SKM-1 treated with dmso at 0.1 percent for 144 hours (cell line): Measurements from ENCODE around the gene WDR81.
A peak's percentile ranks its signal among the peaks of the same experiment; 100 is the strongest.
"Not testable (repeated sequence)": the region's sequence is repeated elsewhere in the genome, so short reads cannot be mapped to it uniquely, and the experiment has no call there.

ENCODE experiments used
- DNase-seq: peaks from one replicate; lab custom pipeline; 2025; ENCODE audit not compliant: unreplicated experiment; lab: John Stamatoyannopoulos, UW

WDR81 gene

DNA sequence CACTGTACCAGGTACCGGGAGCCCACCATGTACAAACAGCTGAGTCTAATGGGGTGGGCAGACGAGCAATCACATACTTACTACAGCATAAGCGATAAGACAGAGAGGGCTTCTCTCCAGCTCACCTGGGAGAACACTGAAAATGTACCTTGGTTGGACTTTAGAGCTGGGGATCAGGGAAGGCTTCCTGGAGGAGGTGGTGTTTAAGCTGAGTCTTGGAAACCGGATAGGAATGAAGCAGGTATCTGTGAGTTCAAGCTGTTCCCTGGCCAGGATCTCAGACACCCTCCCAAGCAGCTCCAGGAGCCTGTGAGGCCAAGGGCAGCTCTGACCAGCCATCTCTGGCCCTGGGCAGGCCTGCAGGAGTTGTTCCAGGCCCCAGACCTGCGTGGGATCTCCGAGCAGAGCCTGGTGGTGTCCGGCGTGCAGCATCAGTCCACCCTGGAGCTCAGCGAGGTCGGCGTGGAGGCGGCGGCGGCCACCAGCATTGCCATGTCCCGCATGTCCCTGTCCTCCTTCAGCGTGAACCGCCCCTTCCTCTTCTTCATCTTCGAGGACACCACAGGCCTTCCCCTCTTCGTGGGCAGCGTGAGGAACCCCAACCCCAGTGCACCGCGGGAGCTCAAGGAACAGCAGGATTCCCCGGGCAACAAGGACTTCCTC, 29.4 kb downstream of the WDR81 start:
- no peak for DNase-seq

DNA sequence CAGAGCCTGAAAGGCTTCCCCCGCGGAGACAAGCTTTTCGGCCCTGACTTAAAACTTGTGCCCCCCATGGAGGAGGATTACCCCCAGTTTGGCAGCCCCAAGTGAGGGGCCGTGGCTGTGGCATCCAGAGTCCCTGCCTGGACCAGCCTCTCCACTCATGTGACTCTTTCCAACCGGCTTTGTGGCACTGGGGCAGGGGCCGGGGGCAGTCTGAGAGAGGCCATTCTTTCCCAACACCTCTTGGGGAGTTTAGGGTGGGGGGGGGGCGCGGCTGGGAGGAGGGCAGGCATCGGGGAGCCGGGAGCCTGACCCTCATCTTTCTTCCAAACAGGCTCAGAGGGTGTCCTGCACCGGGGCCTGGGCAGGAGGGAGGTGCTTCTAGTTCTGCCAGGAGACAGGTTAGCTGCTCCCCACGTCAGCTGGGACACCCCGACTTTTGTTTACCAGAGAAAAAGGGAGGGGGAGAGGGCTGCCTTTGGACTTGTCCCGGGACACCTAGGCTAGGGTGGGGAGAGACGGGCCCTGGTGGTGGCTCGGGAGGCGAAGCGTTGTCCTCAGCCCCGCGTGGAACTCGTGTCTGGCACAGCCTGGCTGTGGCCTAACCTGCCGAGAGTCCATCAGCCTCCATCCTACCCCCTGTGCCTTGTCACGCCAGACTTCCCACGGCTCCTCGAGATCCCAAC, 30.1 kb downstream of the WDR81 start:
- no peak for DNase-seq

DNA sequence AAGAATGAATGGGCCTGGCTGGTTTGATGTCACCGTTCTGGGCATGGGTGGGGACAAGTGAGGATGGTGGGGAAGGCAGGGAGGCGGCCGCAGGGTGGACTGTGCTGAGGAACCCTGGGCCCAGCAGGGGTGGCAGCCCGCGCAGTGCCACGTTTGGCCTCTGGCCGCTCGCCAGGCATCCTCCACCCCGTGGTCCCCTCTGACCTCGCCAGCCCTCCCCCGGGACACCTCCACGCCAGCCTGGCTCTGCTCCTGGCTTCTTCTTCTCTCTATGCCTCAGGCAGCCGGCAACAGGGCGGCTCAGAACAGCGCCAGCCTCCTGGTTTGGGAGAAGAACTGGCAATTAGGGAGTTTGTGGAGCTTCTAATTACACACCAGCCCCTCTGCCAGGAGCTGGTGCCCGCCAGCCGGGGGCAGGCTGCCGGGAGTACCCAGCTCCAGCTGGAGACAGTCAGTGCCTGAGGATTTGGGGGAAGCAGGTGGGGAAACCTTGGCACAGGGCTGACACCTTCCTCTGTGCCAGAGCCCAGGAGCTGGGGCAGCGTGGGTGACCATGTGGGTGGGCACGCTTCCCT, 30.8 kb downstream of the WDR81 start:
- DNase-seq, result no peak

DNA sequence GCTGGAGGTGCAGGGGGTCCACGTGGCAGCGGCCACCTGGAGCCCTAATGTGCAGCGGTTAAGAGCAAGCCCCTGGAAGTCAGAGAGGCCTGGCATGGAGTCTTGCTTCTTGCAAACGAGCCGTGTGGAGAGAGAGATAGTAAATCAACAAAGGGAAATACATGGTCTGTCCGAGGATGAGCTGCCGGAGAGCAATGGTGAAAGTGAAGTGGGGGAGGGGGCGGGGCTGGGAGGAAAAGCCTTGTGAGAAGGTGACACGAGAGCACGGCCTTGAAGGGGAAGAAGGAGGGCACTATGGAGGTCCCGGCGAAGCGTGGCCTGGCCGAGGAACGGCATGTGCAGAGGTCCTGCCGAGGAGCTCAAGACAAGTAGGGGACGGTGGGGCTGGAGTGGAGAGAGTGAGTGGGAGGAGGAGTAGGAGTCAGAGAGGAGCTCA, 31.3 kb downstream of the WDR81 start:
- no peak for DNase-seq

DNA sequence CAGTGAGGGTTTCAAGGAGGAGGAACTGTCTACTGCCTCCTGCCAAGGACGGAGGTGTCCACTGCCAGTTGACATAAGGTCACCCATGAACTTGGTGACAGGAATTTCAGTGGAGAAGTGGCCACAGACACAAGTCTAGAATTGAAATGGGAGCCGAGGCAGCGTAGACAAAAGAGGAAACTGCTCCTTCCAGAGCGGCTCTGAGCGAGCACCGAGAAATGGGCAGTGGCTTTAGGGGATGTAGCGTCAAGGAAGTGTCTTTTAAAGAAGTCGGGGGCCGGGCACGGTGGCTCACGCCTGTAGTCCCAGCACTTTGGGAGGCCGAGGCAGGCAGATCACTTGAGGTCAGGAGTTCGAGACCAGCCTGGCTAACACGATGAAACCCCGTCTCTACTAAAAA, 34.3 kb downstream of the WDR81 start:
- DNase-seq, result peak; percentile 47

DNA sequence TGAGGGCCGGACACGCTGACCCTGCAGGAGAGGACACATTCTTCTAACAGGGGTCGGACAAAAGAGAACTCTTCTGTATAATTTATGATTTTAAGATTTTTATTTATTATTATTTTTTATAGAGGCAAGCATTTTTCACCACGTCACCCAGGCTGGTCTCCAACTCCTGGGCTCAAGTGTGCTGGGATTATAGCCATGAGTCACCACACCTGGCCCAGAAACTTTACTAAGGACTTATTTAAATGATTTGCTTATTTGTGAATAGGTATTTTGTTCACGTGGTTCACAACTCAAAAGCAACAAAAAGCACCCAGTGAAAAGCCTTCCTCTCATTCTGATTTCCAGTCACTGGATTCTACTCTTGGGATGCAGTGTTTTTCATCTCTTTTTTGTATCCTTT, 35.0 kb downstream of the WDR81 start:
- no peak for DNase-seq

DNA sequence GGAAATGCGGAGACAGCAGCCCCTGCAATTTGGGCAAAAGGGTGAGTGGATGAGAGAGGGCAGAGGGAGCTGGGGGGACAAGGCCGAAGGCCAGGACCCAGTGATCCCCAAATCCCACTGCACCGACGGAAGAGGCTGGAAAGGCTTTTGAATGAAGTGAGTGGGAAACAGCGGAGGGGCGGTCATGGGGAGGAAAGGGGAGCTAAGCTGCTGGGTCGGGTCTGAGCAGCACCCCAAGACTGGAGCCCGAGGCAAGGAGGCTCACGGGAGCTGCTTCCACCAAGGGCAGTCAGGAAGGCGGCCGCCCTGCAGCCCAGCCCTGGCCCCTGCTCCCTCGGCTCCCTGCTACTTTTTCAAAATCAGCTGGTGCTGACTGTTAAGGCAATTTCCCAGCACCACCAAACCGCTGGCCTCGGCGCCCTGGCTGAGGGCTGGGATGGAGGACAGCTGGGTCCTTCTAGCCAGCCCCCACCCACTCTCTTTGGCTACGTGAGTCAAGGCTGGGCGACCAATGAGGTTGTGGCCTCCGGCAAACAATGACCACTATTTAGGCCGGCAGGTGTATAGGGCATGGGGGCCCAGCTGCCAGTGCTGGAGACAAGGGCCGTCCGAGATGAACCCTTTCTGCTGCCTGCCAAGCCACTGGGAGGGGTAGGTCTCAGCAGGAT, 37.9 kb downstream of the WDR81 start:
- no peak for DNase-seq

DNA sequence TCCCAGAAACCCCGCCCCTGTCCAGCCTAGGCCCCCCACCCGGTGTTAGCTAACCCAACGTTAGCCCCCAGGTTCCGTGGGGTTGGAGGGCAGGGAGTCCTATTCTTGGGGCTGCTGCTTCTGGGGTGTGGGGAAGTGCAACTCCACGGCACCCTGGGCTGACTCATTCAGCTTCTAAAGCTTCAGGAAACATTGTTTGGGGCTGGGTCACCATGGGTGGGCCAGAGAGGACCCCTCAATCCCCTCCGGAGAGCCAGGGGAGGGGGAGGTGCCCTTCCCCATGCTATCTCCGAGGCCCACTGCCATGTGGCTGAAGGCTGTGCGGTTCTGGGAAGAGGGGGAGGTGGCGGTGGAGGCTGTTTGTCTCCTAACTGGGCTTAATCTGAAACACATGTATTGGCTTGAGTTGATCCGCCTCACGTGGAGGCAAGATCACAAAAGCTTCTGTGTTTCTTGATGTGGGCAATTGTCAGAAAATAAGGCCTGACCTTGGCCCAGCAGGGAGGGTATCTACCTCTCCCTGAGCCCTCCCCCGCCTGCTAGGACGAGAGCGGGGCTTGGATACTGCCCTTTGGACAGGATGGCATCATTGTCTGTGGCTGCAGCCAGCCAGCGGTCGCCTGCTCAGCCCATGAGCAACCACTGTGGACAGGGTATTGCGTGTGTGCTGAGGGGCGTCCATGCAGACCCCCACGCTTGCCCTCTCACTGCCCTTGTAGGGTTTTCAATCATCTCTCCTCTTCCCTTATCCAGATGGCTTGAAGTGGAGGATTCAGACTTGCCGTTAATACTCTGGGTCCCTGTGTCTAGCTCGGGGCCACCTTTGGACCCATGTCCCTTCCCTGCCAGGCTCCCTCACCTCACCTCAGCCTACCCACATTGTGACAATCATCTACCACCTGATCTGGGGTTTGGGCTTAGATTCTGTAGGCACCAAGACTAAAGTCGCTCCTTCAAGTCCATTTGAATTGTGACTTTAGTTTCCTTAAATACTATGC, 38.7 kb downstream of the WDR81 start:
- DNase-seq, result no peak

DNA sequence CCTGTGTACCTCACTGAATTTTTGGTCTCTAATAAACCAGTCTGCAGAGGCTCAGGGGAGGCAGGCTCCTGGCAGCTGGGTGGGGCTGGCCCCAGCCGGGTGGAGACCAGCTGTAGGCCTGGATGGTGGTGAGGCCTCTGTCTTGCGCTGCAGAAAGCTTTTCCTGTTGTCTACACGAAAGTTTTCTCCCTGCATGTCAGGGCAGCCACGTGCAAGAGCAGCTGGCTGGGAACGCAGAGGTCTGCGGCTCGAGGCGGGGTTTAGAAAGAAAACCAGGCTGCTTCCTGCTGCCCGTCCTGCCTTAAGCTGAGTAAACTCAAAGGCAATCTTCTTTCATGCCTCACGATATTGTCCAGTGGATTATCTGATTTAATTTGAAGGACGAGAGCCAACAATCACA, 39.8 kb downstream of the WDR81 start:
- no peak for DNase-seq

DNA sequence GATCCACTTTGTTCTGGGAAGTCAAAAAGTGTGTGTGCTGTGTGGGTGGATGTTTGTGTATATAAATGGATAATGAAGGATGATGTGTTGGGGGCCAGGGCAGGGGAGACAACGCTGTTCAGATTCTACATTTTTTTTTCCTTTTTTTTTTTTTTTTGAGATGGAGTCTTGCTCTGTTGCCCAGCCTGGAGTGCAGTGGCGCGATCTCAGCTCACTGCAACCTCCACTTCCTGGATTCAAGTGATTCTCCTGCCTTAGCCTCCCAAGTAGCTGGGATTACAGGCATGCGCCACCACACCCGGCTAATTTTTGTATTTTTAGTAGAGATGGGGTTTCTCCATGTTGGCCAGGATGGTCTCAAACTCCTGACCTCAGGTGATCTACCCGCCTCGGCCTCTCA, 40.2 kb downstream of the WDR81 start:
- DNase-seq, result not testable (repeated sequence)

DNA sequence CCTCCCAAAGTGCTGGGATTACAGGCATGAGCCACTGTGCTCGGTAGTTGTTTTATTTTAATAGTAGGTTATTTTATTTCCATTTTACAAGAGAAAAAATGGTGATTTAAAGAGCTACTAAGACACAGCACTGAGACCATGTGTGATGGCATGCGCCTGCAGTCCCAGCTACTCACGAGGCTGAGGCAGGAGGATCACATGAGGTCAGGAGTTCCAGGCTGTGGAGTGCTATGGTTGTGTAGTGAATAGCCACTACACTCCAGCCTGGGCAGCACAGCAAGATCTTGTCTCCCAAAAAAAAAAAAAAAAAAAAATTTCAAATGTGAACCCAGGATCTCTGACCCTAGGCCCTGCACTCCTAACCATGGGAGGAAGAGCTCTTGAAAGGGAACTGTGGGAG, 41.1 kb downstream of the WDR81 start:
- no peak for DNase-seq

DNA sequence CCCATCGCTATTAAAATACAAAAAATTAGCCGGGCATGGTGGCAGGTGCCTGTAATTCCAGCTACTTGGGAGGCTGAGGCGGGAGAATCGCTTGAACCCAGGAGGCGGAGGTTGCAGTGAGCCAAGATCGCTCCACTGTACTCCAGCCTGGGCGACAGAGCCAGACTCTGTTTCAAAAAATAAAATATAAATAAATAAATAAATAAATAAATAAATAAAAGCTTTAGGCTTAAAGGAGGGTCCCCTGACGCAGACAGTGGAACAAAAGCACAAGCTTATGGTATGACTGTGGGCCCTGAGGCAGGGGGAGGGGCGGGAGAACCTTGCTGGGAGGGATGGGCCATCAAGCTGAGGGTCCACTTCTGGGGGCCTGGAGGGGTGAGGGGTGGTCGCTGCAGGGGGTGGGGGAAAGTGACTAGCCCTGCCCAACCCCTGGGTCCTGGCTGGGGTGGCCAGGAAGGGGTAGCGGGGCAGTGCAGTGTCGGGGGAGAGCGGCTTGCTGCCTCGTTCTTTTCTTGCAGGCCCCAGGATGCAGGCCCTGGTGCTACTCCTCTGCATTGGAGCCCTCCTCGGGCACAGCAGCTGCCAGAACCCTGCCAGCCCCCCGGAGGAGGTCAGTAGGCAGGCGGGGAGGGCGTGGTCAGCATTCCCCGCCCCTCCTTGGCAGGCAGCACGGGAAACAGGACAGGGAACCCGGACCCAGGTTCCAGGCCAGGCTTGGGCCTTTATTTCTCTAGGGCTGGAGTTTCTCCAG, 42.1 kb downstream of the WDR81 start:
- DNase-seq, result no peak

DNA sequence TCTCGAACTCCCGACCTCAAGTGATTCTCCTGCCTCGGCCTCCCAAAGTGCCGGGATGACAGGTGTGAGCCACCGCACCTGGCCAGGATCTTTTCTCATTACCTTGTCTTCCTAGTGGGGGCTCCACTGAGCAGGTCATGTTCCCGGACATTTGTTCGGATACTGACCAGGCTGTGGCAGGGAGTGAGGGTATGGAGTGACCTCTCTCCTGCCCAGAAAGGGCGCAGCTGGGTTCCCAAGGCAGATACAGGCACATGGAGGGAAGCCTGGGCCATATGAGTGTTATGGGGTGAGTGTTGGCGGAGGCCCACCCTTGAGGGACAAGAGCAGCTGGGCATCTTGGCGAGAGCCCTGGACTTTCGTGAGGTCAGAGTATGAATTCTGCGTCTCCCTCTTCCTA, 42.9 kb downstream of the WDR81 start:
- no peak for DNase-seq

DNA sequence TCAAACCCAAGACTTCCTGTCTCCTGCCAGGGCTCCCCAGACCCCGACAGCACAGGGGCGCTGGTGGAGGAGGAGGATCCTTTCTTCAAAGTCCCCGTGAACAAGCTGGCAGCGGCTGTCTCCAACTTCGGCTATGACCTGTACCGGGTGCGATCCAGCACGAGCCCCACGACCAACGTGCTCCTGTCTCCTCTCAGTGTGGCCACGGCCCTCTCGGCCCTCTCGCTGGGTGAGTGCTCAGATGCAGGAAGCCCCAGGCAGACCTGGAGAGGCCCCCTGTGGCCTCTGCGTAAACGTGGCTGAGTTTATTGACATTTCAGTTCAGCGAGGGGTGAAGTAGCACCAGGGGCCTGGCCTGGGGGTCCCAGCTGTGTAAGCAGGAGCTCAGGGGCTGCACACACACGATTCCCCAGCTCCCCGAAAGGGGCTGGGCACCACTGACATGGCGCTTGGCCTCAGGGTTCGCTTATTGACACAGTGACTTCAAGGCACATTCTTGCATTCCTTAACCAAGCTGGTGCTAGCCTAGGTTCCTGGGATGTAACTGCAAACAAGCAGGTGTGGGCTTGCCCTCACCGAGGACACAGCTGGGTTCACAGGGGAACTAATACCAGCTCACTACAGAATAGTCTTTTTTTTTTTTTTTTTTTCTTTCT, 45.4 kb downstream of the WDR81 start:
- DNase-seq, result no peak

DNA sequence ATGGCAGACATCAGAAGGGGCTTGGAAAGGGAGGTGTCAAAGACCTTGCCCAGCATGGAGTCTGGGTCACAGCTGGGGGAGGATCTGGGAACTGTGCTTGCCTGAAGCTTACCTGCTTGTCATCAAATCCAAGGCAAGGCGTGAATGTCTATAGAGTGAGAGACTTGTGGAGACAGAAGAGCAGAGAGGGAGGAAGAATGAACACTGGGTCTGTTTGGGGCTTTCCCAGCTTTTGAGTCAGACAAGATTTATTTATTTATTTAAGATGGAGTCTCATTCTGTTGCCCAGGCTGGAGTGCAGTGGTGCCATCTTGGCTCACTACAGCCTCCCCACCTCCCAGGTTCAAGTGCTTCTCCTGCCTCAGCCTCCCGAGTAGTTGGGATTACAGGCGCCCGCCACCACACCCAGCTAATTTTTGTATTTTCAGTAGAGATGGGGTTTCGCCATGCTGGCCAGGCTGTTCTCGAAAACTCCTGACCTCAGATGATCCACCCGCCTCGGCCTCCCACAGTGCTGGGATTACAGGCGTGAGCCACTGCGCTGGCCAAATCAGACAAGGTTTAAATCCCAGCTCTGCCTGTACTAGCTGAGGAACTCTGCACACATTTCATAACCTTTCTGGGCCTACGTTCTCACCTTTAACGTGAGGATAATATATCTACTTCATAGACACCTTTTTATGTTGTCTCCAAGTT, 48.6 kb downstream of the WDR81 start:
- DNase-seq, result not testable (repeated sequence)

DNA sequence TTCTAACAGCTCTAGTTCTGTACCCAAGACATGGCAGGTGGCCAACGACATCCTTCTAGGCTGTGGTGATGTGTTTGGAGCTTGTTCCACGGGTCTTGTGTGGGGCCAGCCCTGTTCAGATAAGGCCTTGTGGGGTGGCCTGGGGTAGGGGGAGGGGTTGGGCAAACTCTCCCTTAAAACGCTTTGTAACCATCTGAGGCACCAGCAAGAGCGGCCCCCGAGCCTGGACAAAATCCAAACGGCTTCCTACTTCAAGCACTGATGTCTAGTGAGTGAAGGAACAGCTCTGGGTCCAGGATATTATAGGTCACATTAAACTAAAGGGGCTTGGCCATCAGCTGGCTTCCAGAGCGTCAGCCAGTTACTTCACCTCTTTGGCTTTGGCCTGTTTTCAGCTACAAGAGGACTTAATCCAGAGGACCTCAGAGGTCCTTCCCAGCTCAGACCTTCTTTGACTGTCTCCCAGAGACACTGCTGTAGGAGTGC, 49.2 kb downstream of the WDR81 start:
- no peak for DNase-seq

DNA sequence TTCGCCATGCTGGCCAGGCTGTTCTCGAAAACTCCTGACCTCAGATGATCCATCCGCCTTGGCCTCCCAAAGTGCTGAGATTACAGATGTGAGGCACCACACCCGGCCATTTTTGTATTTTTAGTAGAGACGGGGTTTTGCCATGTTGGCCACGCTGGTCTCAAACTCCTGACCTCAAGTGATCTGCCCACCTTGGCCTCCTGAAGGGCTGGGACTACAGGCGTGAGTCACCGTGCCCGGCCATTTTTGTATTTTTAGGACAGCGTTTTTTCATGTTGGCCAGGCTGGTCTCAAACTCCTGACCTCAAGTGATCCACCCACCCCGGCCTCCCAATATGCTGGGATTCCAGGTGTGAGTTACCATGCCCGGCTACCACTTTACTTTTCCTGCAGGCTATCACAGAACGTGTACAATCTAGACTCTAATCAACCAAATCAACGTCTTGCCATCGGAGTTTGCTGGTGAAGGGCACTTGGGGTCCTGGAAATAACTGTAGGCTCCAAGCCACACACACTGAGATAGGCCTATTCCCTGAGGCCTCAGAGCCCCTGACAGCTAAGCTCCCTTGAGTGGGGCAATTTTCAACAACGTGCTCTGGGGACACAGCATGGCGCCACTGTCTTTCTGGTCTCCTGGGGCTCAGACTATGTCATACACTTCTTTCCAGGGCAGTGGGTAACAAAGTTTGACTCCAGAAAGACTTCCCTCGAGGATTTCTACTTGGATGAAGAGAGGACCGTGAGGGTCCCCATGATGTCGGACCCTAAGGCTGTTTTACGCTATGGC, 50.1 kb downstream of the WDR81 start:
- DNase-seq, result no peak

DNA sequence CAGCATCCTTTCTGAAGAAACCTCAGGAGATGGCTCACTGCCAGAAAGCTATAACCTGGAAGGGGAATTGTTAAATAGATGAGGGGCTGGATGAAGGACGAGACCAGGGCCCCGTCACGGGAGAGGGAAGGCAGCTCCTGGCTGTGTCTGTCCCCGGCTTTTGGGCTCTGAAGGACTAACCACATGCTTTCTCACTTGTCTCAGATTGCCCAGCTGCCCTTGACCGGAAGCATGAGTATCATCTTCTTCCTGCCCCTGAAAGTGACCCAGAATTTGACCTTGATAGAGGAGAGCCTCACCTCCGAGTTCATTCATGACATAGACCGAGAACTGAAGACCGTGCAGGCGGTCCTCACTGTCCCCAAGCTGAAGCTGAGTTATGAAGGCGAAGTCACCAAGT, 51.8 kb downstream of the WDR81 start:
- DNase-seq, result no peak
